SK-N-DZ (cell line): Measurements from ENCODE around the gene ASMTL.
"Not testable (repeated sequence)": the region's sequence is repeated elsewhere in the genome, so short reads cannot be mapped to it uniquely, and the experiment has no call there.

Source experiments
- DNase-seq: peaks from one replicate; pipeline ENCODE4 v3.0.0-alpha.2; 2015; ENCODE audit warnings: low spot score

Gene ASMTL

DNA sequence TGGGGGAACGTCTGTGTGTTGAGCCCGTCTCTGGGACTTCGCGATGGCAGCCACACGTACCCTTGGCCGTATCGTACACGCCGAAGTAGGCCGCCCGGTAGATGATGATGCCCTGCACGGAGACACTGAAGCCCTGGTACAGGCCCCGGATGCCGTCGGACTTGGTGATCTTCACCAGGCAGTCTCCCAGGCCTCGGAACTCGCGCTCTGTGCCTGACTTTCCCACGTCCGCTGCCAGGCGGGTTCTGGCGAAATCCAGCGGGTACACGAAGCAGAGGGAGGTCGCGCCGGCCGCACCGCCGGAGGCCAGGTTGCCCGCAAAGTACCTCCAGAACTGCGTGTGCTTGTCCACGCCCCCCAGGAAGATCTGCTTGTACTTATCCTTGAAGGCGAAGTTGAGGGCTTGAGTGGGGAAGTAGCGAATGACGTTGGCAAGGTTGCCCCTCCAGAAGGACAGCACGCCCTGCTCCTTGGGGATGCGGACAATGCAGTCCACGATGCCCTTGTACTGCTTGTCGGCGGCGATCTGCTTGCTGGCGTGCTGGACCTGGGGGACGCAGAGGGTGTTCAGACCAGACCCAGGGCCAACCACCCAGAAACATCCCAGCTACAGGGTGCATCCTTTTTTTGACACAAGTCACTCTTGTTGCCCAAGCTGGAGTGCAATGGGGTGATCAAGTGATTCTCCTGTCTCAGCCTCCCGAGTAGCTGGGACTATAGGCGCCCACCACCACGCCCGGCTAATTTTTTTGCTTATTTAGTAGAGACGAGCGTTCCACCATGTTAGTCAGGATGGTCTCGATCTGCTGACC, 63.3 kb downstream of the ASMTL start:
- DNase-seq = no peak

- no peak for DNase-seq
Observed at GRCh38 chrX:1388651-1389050, 64.1 kb downstream of the ASMTL start.

GRCh38 chrX:1387141-1387776, 65.5 kb downstream of the ASMTL start:
- DNase-seq = no peak

DNA sequence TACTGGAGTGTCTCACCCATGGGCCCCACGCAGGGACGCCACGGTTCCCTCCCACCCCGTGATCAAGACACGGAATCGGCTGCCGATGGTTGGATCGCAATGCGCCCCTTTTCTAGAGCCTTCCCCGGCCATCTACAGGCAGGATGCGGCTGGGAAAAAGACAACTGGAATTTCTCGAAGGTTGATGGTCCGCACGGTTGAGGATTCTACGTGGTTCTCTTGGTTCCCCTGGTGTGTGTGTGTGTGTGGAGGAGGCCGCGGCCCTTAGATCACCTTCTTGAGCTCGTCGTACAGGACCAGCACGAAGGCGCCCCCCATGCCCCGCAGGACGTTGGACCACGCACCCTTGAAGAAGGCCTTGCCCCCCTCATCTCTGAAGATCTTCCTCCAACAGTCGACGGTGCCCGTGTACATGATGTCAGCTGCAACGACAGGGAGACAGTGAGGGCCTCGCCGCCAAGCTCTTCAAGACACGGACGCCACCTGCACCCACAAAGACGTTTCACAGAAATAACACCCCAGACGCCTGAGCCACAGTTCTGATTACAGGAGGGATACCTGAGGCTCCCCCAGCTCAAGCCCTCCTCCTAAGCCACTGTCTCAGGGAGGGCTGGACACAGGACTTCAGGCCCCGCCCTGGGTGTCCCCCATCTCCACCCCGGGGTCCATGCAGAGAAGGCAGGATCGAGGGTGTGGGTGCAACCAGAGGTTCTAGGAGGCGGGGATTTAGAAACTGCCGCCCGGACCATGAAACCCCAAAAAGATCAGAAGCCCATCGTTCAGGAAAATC, 66.2 kb downstream of the ASMTL start:
- no peak for DNase-seq

GRCh38 chrX:1385253-1386223, 67.2 kb downstream of the ASMTL start:
- no peak for DNase-seq

DNA sequence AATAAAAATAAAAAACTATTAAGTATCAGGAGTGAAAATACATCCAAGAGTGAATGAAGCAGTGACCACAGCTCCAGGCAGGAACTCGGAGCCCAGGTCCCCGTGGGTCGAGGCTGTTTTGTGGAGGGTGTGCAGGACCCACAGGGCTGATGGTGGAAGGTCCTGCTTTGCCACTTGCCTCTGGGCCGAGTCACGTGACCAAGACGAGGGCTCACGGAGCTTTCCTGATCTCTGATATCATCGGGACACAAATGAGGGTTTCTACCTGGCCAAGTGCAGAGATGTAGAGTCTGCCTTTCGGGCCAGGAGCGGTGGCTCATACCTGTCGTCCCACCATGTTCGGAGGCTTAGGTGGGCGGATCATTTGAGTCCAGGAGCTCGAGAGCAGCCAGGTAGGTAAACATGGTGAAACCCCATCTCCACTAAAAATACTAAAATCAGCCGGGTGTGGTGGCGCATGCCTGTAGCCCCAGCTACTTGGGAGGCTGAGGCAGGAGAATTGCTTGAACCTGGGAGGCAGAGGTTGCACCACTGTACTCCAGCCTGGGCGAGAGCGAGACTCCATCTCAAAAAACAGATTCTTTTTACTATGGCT, 68.0 kb downstream of the ASMTL start:
- no peak for DNase-seq

- DNase-seq = peak; percentile 7
Observed at GRCh38 chrX:1380672-1381233, 72.0 kb downstream of the ASMTL start.

DNA sequence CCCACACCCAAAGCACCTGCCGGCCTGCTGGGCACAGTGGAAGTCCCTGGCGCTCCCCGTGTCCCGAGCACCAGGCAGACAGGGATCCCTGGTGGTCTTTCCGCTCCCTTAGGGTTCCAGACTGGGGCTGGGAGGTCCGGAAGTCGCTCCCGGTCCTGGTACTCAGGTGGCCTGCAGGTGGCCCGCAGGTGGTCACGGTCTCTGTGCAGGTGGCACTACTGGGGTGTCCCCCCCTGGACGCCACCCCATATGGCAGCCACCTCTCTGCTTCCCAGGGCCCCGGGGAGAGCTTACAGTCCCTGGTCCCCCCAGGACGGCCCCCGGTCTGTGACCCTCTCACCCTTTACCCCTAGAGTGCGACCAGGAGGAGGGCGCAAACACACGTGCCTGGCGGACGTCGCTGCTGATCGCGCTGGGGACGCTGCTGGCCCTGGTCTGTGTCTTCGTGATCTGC, 74.4 kb downstream of the ASMTL start:
- no peak for DNase-seq

DNA sequence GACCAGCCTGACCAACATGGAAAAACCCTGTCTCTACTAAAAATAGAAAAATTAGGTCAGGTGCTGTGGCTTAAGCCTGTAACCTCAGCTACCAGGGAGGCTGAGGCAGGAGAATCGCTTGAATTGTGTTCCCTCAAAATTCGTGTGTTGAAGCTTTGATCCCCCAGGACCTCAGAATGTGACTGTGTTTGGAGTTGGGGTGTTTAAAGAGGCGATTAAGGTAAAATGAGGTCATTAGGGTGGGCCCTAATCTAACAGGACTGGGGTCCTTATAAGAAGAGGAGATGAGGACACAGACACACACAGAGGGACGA, 84.4 kb downstream of the ASMTL start:
- no peak for DNase-seq

DNA sequence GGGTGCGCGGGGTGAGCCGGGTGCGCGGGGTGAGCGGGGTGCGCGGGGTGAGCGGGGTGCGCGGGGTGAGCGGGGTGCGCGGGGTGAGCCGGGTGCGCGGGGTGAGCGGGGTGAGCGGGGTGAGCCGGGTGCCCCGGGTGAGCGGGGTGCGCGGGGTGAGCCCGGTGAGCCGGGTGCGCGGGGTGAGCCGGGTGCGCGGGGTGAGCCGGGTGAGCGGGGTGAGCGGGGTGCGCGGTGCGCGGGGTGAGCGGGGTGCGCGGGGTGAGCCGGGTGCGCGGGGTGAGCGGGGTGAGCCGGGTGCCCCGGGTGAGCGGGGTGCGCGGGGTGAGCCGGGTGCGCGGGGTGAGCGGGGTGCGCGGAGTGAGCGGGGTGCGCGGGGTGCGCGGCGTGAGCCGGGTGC, 86.3 kb downstream of the ASMTL start:
- DNase-seq = not testable (repeated sequence)

DNA sequence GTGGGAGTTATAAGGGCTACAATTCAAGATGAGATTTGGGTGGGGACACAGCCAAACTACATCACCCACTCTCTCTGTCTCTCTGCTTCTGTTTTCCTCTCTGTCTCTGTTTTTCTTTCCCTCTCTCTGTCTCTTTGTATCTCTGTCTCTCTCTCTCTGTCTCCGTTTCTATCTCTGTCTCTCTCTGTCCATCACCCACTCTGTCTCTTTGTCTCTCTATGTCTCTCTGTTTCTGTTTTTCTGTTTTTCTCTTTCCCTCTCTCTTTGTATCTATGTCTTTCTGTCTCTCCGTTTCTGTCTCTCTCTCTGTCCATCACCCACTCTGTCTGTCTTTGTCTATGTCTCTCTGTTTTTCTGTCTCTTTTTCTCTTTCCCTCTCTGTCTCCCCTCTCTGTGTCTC, 90.8 kb downstream of the ASMTL start:
- DNase-seq = no peak

GRCh38 chrX:1361275-1361674, 91.4 kb downstream of the ASMTL start:
- DNase-seq = no peak

GRCh38 chrX:1360171-1360570, 92.5 kb downstream of the ASMTL start:
- no peak for DNase-seq

GRCh38 chrX:1359477-1359873, 93.2 kb downstream of the ASMTL start:
- DNase-seq = no peak

DNA sequence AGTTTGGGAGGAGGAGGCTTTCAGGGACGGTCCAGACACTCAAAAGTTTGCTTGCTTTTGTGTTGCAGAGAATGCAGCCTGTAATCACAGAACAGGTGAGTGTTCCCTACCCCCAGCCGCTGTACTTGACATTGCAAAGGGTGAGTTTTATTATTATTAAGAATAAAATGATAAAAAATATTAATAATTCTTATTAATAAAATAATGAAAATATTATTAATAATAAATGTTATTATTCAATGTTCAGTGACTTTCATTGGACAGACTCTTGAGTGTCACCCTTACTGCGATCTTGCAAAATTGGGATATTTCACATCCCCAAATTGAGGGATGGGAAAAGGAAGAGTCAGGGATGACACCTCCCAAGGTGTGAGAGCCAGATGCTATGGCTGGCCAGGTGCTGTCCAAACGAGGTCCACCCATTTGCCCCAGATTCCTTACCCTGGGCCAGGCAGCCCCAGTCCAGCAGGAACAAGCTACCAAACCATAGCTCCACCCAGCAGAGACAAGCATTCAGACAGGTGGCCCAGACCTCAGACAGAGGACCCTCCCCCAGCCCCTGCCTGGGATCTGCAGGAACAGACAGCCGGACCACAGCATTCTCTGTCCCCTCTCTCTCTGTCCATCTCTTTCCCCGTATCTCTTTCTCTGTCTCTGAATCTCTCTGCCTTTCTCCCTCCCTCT, 93.8 kb downstream of the ASMTL start:
- DNase-seq = no peak

DNA sequence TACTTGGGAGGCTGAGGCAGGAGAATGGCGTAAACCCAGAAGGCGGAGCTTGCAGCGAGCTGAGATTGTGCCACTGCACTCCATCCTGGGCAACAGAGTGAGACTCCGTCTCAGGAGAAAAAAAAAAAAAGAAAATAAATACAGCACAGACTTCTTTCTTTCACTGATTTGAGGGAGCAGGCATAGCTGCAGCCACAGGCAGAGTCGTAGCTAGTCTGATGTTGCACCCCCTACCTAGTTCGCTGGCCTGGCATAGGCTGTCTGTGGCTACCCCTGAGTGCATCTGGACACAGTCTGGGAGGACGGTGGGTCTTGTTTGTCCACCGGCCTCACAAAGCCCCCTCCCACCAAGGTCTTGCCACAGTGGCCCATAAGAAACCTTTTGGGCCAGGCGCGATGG, 94.7 kb downstream of the ASMTL start:
- DNase-seq = no peak

DNA sequence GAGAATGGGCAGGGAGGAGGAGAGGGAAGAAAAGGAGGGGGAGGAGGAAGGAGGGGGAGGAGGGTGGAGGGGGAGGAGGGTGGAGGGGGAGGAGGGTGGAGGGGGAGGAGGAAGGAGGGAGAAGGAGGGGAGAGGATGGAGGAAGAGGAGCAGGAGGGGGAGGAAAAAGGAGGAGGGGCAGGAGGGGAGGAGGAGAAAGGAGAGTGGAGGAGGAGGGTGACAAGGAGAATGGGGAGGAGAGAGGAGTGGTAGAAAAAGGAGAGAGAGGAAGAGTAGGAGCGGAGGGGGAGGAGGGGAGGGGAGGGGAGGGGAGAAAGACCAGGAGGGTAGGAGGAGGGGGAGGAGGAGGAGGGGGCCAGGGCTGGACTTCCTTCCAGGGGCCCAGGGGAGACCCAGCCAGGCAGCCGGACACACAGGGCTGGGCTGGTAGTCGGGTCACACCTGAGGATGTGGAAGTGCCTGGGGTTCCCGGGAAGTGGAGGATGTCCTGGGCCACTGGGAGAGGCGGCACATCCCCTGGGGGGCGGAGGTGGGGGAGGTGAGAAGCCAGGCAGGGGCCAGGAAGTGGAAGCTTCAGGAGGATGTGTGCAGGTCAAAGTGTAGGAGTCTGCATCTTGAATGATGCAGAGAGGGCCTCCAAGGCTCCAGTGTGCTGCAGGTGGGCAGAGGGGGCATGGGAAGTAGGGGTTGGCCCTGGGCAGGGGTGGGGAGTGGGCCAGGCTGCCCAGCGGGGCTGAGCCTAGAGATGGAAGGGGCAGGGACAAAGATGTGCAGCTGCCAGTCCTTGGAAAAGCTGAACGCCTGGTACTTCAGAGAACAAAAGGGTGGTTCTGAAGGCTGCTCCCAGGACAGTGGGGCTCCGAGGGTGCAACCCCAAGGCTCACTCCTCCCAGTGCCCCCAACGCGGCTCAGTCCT, 97.3 kb downstream of the ASMTL start:
- DNase-seq = no peak

GRCh38 chrX:1354036-1355019, 98.4 kb downstream of the ASMTL start:
- no peak for DNase-seq
